ENCODE results near the gene ARMC12.
"Not testable (repeated sequence)": the region's sequence is repeated elsewhere in the genome, so short reads cannot be mapped to it uniquely, and the experiment has no call there.

ARMC12 gene

DNA sequence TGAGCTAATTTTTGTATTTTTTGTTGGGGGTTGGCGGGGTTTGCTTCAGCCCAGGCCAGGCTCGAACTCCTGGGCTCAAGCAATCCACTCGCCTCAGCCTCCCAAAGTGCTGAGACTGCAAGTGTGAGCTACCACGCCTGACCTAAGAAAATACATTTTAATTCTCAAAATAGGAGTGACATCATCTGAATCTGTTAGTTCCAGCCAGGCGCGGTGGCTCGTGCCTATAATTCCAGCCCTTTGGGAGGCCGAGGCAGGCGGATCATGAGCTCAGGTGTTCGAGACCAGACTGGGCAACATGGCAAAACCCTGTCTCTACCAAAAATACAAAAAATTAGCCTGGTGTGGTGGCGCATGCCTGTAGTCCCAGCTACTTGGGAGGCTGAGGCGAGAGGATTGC lies 2.5 kb upstream of the ARMC12 start:
- not testable (repeated sequence) for DNase-seq (ENCODE audit: extremely low read depth in 1 of 2, low read depth in 1 of 2)

DNA sequence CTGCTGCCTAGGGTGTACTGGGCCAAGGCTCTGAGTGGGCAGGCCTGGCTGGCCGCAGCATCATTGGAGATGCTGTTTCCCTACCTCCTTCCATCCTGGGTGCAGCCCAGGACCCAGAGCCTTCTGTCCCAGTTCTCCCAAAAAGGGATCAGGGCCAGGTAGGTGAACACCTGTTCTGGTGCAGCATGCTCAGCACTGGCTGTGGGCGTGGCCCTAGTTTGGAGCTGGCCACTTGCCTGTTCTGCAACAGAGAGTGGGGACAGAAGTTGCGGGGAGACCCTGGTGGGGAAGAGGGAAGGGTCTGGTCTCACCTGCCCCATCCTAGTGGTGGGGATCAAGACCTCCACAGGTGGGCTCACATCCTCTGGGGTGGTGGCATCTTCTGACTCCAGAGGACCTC lies 1.4 kb upstream of the ARMC12 start:
- DNase-seq (ENCODE audit: extremely low read depth in 1 of 2, low read depth in 1 of 2), result no peak

DNA sequence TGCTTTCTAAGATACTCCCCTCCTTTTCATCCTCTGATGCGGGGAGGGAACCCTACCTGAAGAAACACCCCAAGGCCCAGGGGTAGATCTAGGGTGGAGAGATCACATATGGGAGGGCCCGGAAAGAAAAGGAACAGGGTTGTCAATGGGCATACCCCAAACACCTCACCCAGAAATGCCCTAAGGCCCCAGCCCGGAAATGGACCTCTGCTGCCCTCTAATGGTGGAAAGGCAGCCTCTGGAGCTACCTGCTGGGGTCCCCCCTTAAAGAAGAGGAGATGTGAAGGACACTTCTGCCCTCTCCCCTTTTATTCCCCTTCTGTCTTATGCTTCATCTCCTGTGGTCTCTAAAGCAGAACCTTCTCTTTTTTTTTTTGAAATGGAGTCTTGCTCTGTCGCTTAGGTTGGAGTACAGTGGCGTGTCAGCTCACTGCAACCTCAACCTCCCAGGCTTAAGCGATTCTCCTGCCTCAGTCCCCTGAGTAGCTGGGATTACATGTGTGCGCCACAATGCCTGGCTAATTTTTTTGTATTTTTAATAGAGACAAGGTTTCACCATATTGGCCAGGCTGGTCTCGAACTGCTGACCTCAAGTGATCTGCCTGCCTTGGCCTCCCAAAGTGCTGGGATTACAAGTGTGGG lies 458 bp upstream of the ARMC12 start:
- peak in 1 of 2 donors; percentile 70 for DNase-seq (ENCODE audit: extremely low read depth in 1 of 2, low read depth in 1 of 2)

DNA sequence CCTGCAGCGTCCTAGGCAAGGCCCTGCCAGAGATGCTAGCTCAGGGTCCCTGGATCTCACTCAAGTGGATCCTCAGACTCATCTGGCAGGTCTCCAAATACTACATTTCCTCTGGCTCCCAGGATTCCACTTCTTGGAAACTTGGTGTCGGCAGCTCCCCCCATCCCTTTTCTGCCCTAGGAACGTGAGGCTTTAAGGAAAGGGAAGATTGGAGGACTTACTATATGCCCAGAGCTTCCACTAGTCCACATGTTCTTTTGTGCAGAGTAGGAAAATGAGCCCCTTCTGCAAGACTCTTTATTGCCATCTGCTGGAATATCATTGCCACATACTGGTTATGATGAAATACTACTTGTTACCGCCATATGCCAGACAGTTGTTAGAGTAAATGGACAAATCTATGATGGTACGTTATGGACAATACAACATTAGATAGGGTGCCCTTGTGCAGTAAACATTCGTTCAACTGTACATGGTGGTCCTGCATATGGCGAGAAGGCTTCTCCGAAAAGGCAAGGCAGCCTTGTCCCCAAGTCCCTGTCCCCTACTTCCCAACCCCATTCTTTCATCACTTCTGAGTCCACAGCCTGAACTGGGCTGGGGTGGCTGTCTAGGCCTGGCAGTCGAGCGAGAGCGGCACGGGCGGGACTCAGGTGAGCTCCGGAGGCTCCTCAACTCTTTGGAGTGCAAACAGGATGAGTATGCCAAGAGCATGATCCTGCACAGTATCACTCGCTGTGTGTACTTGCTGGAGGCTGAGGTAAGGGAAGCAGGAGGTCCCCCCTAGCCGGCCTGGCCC lies 780 bp downstream of the ARMC12 start:
- no peak for DNase-seq (ENCODE audit: extremely low read depth in 1 of 2, low read depth in 1 of 2)

DNA sequence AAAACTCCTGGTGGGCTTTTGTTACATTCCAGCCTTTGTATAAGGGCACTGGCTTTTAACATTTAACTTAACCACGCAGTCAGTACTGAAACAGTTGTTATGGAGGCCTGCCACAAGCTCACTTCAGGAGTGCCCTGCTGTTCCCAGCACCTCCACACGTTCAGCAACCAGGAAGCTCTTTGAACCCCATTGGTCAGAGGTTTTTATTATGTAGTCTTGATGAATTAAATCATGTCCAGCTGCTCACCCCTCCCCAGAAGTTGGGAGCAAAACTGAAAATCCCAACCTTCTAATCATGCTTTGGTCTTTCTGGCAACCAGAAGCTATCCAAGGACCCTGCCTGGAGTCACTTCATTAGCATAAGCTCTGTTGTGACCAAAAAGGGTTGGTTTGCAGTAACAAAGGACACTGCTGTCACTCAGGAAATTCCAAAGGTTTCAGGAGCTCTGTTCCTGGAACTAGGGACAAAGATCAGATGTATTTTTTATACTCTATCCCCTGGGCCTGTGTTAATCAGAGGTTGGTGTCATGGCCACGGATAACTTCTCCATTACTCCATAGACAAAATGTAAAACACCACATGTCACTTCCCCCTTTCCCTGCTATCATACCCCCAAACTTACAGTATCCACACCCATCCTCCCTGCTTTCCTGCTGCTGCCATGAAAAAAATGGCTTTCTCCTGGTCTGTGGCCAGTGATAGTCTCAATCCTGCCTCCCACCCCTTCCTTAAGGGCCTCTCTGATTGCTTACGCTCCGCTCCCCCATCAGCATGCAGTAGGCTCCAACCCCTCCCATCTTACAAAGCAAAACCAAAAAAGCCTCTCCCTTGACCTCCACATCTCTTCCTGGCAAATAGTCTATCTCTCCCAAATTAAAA lies 3.1 kb downstream of the ARMC12 start:
- no peak for DNase-seq (ENCODE audit: extremely low read depth in 1 of 2, low read depth in 1 of 2)

DNA sequence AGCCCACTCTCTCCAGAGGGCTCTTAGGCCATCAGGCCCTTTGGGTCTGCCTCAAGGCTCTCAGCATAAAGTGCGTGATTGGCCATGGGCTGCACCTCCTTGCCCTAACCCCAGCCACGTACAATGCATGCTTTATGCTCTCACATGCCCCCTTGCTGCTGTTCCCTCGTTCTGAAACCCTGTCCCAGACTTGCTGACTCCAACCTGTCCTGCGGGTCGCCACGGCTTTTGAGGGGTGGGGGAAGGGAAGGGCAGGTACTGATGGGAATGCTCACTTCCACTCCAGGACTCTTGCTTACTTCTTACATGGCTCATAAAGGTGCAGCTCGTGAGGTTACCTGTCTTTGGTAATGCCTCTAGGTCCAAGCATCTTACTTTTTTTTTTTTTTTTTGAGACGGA lies 6.0 kb downstream of the ARMC12 start:
- no peak for DNase-seq (ENCODE audit: extremely low read depth in 1 of 2, low read depth in 1 of 2)

DNA sequence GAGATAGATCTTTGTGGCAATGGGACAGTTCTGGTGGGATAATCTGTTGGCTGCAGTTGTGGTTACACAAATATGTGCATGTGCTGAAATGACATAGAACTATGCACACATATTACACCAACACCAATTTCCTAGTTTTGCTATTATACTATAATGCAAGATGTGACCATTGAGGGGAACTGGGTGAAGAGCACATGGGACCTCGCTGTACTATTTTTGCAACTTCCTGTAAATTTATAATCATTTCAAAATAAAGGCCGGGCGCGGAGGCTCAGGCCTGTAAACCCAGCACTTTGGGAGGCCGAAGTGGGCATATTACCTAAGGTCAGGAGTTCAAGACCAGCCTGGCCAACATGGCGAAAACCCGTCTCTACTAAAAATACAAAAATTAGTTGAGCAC lies 8.7 kb downstream of the ARMC12 start:
- DNase-seq (ENCODE audit: extremely low read depth in 1 of 2, low read depth in 1 of 2), result no peak

DNA sequence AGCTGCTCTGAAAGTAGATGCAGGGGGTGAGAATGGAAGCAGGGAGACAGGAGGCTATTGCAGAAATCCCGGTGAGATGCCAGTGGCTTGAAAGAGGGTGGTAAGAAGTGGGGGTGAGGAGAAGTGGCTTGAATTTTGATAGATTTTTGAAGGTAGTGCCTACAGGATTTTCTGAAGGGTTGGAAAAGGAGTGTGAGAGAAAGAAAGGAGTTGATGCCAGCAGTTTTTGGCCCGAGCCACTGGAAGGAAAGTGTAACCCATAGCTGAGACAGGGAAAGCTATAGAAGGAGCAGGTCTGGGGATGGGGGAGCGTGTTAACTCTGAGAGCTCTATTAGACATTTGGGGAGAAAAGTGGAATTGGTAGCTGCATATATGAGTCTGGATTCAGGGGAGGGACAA lies 9.7 kb downstream of the ARMC12 start:
- no peak for DNase-seq (ENCODE audit: extremely low read depth in 1 of 2, low read depth in 1 of 2)

DNA sequence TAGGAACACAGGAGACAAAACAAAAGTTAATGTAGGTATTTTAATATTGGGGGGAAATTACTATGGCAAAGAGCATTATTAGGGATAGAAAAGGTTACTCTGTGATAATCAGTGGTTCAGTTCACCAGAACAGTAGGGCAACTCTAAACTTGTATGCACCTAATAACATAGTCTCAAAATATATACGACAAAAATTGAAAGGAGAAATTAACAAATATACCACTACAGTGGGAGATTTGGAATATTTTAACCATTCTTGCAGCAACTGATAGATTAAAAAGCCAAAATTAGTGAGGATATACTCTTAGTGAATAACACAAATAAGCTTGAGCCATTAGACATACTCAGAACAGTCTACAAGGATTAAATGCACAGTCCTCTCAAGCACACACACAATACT lies 11.0 kb downstream of the ARMC12 start:
- DNase-seq (ENCODE audit: extremely low read depth in 1 of 2, low read depth in 1 of 2), result no peak

DNA sequence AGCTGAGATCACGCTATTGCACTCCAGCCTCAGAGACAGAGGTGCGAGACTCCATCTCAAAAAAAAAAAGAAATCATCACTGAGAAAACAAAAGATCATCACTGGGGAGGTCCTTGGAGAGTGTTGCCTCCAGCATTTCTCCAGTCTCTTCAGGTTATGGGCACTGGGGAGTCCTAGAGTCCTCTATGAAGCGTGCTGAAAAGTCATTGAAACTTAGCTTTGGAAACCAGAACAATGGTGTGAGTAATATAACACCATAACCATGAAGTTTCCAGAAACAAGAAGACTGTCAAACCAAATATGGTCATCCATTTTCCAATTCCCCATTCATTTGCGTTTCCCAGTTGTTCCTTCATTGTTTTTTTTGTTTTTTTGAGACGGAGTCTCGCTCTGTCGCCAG lies 13.7 kb downstream of the ARMC12 start:
- no peak for DNase-seq (ENCODE audit: extremely low read depth in 1 of 2, low read depth in 1 of 2)

DNA sequence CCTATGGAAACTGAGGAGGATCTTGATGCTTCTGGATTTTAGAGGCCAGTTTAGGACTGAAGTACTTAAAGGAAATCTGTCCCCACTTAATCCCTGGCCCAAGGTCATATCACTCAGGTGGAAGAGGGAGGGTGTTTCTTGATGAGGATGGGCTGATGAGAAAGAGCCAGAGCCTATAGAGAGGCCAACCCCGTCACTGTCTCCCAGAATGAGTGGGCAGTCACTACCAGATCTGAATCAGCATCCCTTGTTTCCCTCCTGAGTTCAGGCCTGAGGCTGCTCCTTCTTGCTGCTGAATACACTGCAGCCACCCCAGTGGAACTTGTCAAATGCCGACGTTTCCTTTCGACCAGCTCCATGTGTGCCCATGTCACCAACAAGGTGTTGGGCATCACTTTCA lies 14.8 kb downstream of the ARMC12 start:
- peak in 1 of 2 donors; percentile 39 for DNase-seq (ENCODE audit: extremely low read depth in 1 of 2, low read depth in 1 of 2)

DNA sequence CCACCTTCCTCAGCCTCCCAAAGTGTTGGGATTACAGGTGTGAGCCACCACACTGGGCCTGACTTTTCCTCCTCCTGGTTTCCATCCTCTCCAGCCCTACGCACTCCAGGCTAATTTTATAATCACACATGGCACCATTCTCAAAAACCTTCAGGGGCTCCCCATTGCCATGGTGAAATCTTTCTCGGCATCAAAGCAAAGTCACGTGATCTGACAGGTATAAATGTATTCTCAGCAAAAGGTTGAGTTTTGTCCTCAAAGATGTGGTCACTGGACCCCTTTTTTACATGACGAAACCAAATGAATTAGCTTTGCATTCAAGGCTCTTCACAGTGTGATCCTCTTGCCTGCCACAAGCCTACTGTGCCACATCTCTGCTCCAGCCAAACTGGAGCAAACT lies 15.5 kb downstream of the ARMC12 start:
- no peak for DNase-seq (ENCODE audit: extremely low read depth in 1 of 2, low read depth in 1 of 2)

DNA sequence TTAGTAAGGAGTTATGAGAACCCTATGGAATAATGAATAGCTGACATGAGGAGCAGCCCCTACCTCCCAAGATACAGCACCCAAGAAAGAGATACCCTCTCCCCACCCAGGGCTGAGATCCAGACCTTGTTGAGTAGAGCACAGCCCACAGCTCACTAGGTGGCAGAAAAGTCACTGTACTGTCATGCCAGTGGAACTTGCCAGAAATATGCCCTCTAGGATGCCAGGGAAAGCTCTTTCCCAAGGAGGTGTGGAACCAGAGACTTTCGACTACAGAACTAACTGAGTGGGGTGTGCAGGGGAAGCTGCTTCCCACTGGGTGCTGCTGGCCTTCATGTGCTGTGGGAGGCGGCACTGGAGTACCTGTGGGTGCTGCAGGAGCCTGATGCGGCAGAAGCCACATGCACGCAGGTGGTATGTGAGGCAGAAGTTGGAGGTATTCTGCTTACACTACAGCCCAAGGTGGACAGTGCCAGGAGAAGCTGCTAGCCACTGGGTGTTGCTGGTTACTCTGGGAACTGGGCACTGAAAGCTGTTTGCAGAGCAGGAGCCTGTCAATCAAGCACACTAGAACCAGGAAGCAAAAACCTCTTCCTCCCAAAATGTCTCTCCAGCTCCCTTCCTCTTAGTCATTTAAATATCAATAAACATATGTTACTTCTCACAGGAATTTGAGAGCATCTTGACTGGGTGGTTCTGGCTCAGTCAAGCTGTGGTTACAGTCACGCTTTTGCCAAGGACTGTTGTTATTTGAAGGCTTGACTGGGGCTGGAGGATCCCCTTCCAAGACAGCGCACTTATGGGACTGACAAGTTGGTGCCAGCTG lies 17.8 kb downstream of the ARMC12 start:
- DNase-seq (ENCODE audit: extremely low read depth in 1 of 2, low read depth in 1 of 2), result no peak

DNA sequence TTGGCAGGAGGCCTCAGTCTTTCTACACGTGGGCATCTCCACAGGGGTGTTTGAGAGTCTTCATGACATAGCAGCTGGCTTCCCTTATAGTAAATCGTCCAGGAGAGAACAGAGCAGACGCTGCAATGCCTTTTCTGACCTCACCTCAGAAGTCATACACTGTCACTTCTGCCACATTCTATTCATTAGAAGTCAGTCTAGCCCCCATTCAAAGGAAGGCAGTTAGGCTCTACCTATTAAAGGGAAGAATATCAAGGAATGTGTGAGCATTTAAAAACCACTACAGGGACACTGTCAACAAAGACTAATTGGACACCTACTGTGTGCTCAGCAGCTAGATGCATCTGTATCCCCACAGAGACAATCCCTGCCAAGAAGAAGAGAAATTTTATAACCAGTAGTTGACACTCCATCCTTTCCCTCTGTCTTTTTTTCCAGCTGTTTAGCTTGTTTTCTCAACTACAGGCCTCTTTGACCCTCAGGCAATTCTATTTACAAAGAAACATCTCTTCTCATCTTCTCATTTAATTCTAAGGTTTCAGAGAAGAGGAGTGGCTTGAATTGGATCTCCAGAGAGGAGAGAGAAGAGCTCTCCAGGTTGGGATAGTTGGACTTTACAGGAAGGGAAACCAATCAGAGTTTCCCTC lies 18.6 kb downstream of the ARMC12 start:
- DNase-seq (ENCODE audit: extremely low read depth in 1 of 2, low read depth in 1 of 2), result no peak

DNA sequence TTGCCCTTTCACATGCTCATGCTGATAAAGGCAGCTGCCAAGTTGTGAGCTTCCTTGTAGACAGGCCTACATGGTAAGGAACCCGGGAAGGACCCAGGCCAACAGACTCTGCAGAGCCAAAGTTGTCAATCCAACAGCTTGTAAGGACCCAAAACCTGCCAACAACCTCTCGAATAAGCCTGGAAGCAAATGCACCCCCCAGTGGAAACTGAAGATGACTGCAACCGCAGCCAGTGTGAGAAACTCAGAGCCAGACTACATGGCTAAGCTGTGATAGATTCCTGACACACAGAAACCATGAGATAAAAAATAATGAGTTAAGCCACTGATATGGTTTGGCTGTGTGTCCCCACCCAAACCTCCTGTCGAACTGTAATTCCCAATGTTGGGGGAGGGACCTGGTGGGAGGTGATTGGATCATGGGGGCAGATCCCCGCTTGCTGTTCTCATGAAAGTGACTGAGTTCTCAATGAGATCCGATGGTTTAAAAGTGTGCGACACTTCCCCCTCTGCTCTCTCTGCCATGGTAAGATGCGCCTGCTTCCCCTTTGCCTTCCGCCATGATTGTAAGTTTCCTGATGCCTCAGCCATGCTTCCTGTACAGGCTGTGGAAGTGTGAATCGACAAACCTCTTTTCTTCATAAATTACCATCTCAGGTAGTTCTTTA lies 20.8 kb downstream of the ARMC12 start:
- no peak for DNase-seq (ENCODE audit: extremely low read depth in 1 of 2, low read depth in 1 of 2)

DNA sequence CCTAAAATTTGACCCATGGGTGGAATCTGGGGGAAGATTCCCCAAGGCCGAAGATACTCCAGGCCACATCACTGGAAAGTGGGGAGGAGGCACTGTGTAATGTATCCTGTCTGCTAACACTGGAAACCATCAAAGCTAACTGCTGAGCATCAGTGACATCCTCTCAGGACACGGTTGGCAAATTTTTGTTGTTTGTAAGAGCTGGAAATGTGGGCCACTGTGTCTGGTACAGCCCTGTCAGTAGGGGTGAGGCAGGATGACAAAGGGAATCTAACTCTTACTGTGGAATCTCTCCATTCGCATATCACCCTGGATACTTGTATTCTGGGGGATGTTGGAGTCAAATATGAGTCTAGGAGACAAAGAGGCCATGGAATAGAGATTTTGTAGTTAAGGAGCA lies 22.6 kb downstream of the ARMC12 start:
- DNase-seq (ENCODE audit: extremely low read depth in 1 of 2, low read depth in 1 of 2), result no peak

DNA sequence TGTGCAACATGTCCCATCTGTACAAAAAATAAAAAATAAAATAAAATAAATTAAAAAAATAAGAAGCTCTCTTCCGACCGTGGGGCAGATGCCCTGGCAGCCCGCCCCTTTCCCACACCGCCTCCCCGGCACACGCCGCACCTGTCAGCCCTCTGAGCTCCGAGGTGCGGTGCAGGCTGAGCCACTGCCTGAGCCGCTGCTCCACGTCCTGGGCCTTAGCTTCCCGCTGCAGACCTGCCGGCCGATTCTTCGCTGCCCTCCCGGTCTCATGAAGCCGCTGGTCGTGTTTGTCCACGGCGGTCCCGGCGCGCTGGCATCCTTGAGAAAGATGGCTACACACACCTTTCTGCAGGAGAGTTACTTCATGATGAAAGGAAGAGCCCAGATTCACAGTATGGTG lies 28.9 kb downstream of the ARMC12 start:
- no peak for DNase-seq (ENCODE audit: extremely low read depth in 1 of 2, low read depth in 1 of 2)

DNA sequence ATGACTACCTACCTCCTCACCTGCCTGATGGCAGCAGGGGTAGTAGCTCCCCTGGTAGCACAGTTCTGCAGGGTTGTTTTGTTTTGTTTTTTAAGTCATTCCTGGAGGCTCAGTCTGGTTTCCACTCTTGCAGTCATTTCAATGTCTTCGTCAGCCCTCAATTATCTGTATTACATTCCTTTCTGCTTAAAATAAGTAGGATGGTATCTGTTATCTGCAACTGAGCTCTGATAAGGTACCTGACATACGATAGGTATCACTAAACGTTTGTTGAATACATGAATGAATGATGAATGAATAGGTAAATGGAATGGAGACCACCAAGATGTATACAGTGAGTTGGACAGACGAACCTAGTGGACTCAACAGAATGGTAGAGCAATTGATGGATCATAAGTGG lies 32.4 kb downstream of the ARMC12 start:
- no peak for DNase-seq (ENCODE audit: extremely low read depth in 1 of 2, low read depth in 1 of 2)

DNA sequence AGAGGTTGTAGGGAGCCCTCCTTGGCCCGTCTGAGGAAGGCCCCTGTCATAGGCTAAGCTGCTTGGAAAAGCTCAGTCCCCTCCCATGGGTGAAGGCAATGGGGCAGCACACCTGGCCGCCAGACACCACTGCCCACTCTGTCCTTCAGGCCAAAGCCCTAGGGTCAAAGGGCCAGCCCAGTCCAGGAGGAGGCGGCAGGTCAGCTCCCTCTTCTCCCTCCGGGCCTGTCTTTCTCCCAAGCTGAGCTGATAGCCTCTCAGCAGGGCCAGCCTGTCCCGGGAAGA lies 34.5 kb downstream of the ARMC12 start:
- DNase-seq (ENCODE audit: extremely low read depth in 1 of 2, low read depth in 1 of 2), result no peak
